HFFc6 (cell line): Measurements from ENCODE around the gene MIOX. TPM values are rescaled to one million over a fixed set of nuclear protein-coding genes. Genes with fewer than 3 reads are reported as not detected.
"Not testable (repeated sequence)": the region's sequence is repeated elsewhere in the genome, so short reads cannot be mapped to it uniquely, and the experiment has no call there.

Source experiments
- DNase-seq: peaks from one replicate; pipeline ENCODE4 v3.0.0-alpha.2; 2018
- H3K27ac Mint-ChIP-seq: 2 replicates; pipeline ENCODE4 v1.8.0; 2020; ENCODE audit warnings: mild to moderate bottlenecking, mixed read lengths
- H3K27me3 Mint-ChIP-seq: 2 replicates; pipeline ENCODE4 v1.8.0; 2021; ENCODE audit warnings: mild to moderate bottlenecking, moderate library complexity, mixed read lengths; ENCODE audit not compliant: insufficient read depth
- H3K36me3 Mint-ChIP-seq: 2 replicates; pipeline ENCODE4 v1.8.0; 2021; ENCODE audit warnings: low read depth, mixed read lengths
- H3K4me1 Mint-ChIP-seq: 2 replicates; pipeline ENCODE4 v1.8.0; 2020; ENCODE audit warnings: low read depth, mixed read lengths
- H3K4me3 Mint-ChIP-seq: 2 replicates; pipeline ENCODE4 v1.8.0; 2020; ENCODE audit warnings: mild to moderate bottlenecking, moderate library complexity, mixed read lengths
- H3K9me3 Mint-ChIP-seq: 2 replicates; pipeline ENCODE4 v1.8.0; 2020; ENCODE audit warnings: mild to moderate bottlenecking, mixed read lengths
- total RNA-seq, 6 experiments: library from RNA; stranded (reverse); fragmentation: NEBNext Ultra II Directional; extraction: Animal tissue kit (Norgen Biotek cat#: 25700); gene quantifications; 2 replicates in 1 of 6; 3 replicates in 5 of 6; pipeline ENCODE4 v1.2.3, GENCODE V29; 2021
- TF ChIP-seq, protein P1 (sequence below): fragments of 200-600 bp; sonication (generic); IDR thresholded peaks from 2 replicates; pipeline ENCODE4 v1.5.0; 2021; ENCODE audit warnings: antibody characterized with exemption, mild to moderate bottlenecking

The MIOX gene
- total RNA-seq, 6 experiments from 2014 or later = not detected

DNA sequence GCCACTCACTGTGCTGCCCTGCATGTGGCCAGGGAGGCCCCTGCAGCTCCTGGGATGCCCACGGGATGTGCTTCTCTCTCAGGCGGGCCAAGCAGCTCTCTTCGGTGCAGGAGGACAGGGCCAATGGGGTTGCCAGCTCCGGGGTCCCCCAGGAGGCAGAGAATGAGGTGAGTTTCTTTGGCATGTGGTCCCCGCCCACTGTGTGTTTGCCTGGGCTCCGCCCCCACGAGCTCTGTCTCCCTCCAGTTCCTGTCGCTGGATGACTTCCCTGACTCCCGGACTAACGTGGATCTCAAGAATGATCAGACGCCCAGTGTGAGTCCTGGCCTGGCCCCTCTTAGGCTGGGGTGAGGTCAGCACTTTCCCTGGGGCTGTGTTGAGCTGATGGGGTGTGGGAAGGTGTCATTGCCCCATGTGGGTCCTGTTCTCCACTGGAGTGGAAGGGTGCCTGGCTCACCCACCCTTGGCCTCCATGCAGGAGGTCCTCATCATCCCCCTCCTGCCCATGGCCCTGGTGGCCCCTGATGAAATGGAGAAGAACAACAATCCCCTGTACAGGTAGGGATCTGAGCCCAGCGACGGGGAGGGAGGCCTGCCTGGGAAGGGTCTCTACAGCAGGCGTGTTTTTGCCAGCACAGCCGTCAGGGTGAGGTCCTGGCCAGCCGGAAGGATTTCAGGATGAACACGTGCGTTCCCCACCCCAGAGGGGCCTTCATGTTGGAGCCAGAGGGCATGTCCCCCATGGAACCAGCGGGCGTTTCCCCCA lies 31.0 kb downstream of the MIOX start:
- Mint-ChIP-seq H3K27ac (no peak overlapping the region), H3K9me3 (no peaks in the 10 kb centered on the region), H3K27me3 (no peaks in the 10 kb centered on the region), H3K4me3 (no peak overlapping the region), H3K36me3 (peaks cover 11% of the 10 kb centered on the region; the same call in 1 of the 2 replicates), H3K4me1 (no peaks in the 10 kb centered on the region)
- TF ChIP-seq, protein P1, sequence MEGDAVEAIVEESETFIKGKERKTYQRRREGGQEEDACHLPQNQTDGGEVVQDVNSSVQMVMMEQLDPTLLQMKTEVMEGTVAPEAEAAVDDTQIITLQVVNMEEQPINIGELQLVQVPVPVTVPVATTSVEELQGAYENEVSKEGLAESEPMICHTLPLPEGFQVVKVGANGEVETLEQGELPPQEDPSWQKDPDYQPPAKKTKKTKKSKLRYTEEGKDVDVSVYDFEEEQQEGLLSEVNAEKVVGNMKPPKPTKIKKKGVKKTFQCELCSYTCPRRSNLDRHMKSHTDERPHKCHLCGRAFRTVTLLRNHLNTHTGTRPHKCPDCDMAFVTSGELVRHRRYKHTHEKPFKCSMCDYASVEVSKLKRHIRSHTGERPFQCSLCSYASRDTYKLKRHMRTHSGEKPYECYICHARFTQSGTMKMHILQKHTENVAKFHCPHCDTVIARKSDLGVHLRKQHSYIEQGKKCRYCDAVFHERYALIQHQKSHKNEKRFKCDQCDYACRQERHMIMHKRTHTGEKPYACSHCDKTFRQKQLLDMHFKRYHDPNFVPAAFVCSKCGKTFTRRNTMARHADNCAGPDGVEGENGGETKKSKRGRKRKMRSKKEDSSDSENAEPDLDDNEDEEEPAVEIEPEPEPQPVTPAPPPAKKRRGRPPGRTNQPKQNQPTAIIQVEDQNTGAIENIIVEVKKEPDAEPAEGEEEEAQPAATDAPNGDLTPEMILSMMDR = no peak
- DNase-seq = no peak

DNA sequence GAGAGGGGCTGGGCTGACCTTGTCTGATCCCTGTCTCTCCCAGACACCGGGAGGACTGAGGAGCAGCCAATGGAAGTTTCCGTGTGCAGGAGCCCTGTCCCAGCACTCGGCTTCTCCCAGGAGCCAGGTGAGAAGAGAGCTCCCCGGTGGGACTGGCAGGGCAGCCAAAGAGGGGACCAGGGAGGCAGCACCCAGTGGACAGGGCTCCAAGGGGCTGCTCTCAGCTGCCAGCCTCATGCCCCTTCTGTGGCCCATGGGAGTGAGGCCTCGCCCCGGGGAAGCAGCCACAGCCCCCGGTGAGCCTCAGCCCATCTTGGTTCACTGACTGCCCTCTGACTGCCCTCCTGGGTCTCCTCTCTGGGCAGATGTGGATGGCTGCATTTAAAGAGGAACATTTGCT lies 31.9 kb downstream of the MIOX start:
- DNase-seq = no peak
- Mint-ChIP-seq H3K27ac (no peak overlapping the region), H3K4me3 (no peak overlapping the region), H3K9me3 (no peaks in the 10 kb centered on the region), H3K4me1 (no peaks in the 10 kb centered on the region), H3K27me3 (no peaks in the 10 kb centered on the region), H3K36me3 (peaks cover 11% of the 10 kb centered on the region; the same call in 1 of the 2 replicates)
- TF ChIP-seq, protein P1 = no peak

DNA sequence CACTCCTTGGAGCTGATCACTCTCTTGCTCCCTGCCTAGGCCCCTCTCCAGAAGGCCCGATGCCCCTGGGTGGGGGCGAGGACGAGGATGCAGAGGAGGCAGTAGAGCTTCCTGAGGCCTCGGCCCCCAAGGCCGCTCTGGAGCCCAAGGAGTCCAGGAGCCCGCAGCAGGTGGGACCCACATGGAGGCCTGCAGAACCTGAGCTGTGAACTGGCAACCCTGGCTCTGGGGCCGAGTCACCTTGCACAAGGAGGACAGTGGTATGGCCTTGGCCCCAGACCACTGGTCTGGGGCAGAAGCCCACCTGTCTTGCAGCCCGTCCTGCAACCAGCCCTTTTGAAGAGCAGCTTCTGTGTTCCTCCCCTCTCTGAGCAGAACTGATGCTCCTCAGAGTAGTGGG lies 32.5 kb downstream of the MIOX start:
- TF ChIP-seq, protein P1 = no peak
- no peaks in the 10 kb centered on the region for H3K9me3 Mint-ChIP-seq
- H3K27ac Mint-ChIP-seq = no peak overlapping the region
- no peak for DNase-seq
- H3K36me3 Mint-ChIP-seq = peaks cover 11% of the 10 kb centered on the region; the same call in 1 of the 2 replicates
- no peaks in the 10 kb centered on the region for H3K27me3 Mint-ChIP-seq
- H3K4me1 Mint-ChIP-seq = peaks cover under 1% of the 10 kb centered on the region; the same call in 1 of the 2 replicates
- H3K4me3 Mint-ChIP-seq = no peak overlapping the region

GRCh38 chr22:50520184-50520583 lies 33.5 kb downstream of the MIOX start:
- H3K27me3 Mint-ChIP-seq, DNase-seq, H3K4me3 Mint-ChIP-seq, H3K27ac Mint-ChIP-seq, H3K4me1 Mint-ChIP-seq, H3K9me3 Mint-ChIP-seq: not testable (repeated sequence)
- H3K36me3 Mint-ChIP-seq = peaks cover 14% of the 10 kb centered on the region

DNA sequence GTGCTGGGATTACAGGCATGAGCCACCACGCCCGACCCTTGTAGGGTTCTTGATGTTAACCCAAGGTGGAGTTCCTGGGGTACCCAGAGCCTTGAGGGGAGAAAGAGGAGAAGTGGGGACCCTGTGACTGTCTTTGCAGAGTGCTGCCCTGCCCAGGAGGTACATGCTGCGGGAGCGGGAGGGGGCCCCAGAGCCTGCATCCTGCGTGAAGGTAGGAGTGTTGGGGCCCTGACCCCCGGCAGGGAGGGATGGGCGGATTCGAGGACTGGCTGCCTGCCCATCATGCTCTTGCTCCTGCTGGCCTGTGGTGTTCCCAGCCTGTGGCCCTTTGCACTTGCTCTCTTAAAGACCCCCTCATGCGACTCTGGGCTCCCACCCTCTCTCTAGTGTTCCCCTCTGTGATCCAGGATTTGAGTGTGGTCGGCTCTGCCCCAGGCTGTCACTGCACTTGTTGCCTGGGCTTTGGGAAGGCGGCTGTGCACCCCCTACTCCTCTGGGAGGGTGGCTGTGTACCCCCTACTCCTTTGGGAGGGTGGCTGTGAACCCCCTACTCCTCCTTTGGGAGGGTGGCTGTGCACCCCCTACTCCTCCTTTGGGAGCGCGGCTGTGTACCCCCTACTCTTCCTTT lies 34.3 kb downstream of the MIOX start:
- peaks cover 9% of the 10 kb centered on the region for H3K4me1 Mint-ChIP-seq
- H3K9me3 Mint-ChIP-seq = no peaks in the 10 kb centered on the region
- DNase-seq = no peak
- no peak overlapping the region for H3K4me3 Mint-ChIP-seq
- no peak overlapping the region; the same call in 1 of the 2 replicates for H3K27ac Mint-ChIP-seq
- no peaks in the 10 kb centered on the region for H3K27me3 Mint-ChIP-seq
- peaks cover 14% of the 10 kb centered on the region for H3K36me3 Mint-ChIP-seq
- TF ChIP-seq, protein P1 = no peak

- H3K27ac Mint-ChIP-seq = no peak overlapping the region
- peaks cover 10% of the 10 kb centered on the region for H3K4me1 Mint-ChIP-seq
- TF ChIP-seq, protein P1 = no peak
- no peak overlapping the region for H3K4me3 Mint-ChIP-seq
- no peaks in the 10 kb centered on the region for H3K9me3 Mint-ChIP-seq
- no peaks in the 10 kb centered on the region for H3K27me3 Mint-ChIP-seq
- H3K36me3 Mint-ChIP-seq = peaks cover 14% of the 10 kb centered on the region
- no peak for DNase-seq
Observed at GRCh38 chr22:50521710-50522109, 35.1 kb downstream of the MIOX start.
